ENCODE data around the gene HTATSF1.

Gene HTATSF1

GRCh38 chrX:136497556-136498052 lies at the start of gene HTATSF1:
HTATSF1 (plus strand) TSS chrX:136497592; CDS start chrX:136497685, 93 bp downstream.
- Histone ChIP-seq H3K27me3 (ENCODE audit: insufficient read depth, low read length) (no peaks in the 10 kb centered on the region), H3K9me2 (ENCODE audit: low read depth, low read length) (no peaks in the 10 kb centered on the region), H3K4me2 (ENCODE audit: low read length) (peak within 1 kb of the TSS; percentile 87), H3K4me1 (ENCODE audit: insufficient read depth, low read length, severe bottlenecking) (peaks cover 24% of the 10 kb centered on the region), H3K4me3 (ENCODE audit: low read depth, low read length, poor library complexity, severe bottlenecking) (peak within 1 kb of the TSS; percentile 94), H2AFZ (ENCODE audit: low read length) (0 out of 2 replicates have a peak within 1 kb of the TSS, but pooled peaks have one; percentile 85), H3K27ac (ENCODE audit: low read depth, low read length, poor library complexity, severe bottlenecking) (peak within 1 kb of the TSS; percentile 80), H4K20me1 (ENCODE audit: insufficient read depth, low read length) (no peaks in the 10 kb centered on the region), H3K9ac (ENCODE audit: low read length) (peak within 1 kb of the TSS; percentile 95), H3K36me3 (ENCODE audit: insufficient read depth, low read length) (peaks cover 16% of the 10 kb centered on the region), H3K79me2 (ENCODE audit: insufficient read depth, low read length) (peaks cover 12% of the 10 kb centered on the region), H3F3A (ENCODE audit: insufficient read depth, low read length) (no peaks in the 10 kb centered on the region), H3K9me3 (ENCODE audit: low read length) (no peaks in the 10 kb centered on the region)
- TF ChIP-seq, protein P1, sequence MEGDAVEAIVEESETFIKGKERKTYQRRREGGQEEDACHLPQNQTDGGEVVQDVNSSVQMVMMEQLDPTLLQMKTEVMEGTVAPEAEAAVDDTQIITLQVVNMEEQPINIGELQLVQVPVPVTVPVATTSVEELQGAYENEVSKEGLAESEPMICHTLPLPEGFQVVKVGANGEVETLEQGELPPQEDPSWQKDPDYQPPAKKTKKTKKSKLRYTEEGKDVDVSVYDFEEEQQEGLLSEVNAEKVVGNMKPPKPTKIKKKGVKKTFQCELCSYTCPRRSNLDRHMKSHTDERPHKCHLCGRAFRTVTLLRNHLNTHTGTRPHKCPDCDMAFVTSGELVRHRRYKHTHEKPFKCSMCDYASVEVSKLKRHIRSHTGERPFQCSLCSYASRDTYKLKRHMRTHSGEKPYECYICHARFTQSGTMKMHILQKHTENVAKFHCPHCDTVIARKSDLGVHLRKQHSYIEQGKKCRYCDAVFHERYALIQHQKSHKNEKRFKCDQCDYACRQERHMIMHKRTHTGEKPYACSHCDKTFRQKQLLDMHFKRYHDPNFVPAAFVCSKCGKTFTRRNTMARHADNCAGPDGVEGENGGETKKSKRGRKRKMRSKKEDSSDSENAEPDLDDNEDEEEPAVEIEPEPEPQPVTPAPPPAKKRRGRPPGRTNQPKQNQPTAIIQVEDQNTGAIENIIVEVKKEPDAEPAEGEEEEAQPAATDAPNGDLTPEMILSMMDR (IDR thresholded peaks at IDR 0.05; ENCODE audit: low read length) = no peak
- TF ChIP-seq EZH2 (IDR thresholded peaks at IDR 0.05; ENCODE audit: borderline replicate concordance, low read length) = no peak

GRCh38 chrX:136447968-136448367 lies 49.4 kb upstream of the HTATSF1 start:
- TF ChIP-seq, protein P1 (IDR thresholded peaks at IDR 0.05; ENCODE audit: low read length) = no peak
- TF ChIP-seq EZH2 (IDR thresholded peaks at IDR 0.05; ENCODE audit: borderline replicate concordance, low read length) = no peak
- Histone ChIP-seq H4K20me1 (ENCODE audit: insufficient read depth, low read length) (no peaks in the 10 kb centered on the region), H3K4me3 (ENCODE audit: low read depth, low read length, poor library complexity, severe bottlenecking) (no peak overlapping the region), H3K27me3 (ENCODE audit: insufficient read depth, low read length) (no peaks in the 10 kb centered on the region), H3F3A (ENCODE audit: insufficient read depth, low read length) (no peaks in the 10 kb centered on the region), H3K36me3 (ENCODE audit: insufficient read depth, low read length) (no peaks in the 10 kb centered on the region), H3K4me1 (ENCODE audit: insufficient read depth, low read length, severe bottlenecking) (no peaks in the 10 kb centered on the region), H3K9me2 (ENCODE audit: low read depth, low read length) (no peaks in the 10 kb centered on the region), H3K9ac (ENCODE audit: low read length) (no peak overlapping the region), H3K9me3 (ENCODE audit: low read length) (no peaks in the 10 kb centered on the region), H2AFZ (ENCODE audit: low read length) (no peak overlapping the region), H3K27ac (ENCODE audit: low read depth, low read length, poor library complexity, severe bottlenecking) (no peak overlapping the region), H3K4me2 (ENCODE audit: low read length) (no peak overlapping the region), H3K79me2 (ENCODE audit: insufficient read depth, low read length) (no peaks in the 10 kb centered on the region)

DNA sequence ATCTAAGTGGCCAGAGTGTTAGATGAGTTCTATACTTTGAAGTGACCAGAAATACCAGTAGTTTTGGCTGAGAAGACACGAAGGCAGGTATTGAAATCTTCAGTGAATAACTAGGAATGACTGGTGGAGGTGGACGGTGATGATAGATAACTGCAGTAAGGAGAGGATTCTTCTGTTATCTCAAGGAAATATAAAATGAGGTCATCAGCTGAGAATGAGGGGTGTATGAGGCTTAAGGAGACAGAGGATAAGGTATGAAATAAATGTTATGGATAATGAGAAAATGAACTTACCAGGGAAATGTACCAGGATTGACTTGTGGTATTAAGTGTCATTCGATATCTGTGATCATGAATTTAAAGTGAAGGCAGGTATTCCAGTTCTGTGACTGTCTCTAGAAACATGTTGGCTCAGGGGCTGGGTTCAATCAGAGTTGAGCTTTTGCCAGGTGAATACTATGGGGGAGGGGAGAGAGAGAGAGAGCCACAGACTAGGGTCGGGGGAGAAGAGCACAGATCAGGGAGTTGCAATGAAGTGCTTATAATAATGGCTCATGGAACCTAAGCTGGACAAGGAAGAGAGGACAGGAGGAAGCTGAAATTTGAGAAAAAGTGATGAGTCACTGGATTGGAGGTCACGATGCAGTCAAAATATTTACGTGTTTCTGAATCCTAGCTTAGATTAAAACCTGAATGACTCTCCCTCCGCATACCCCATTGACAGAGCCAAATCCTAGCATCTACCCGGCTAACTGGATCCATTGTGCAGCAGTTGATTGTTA lies 47.2 kb upstream of the HTATSF1 start:
- H2AFZ ChIP-seq (ENCODE audit: low read length) = no peak overlapping the region
- TF ChIP-seq EZH2 (IDR thresholded peaks at IDR 0.05; ENCODE audit: borderline replicate concordance, low read length) = no peak
- TF ChIP-seq, protein P1 (IDR thresholded peaks at IDR 0.05; ENCODE audit: low read length) = no peak
- H3F3A ChIP-seq (ENCODE audit: insufficient read depth, low read length) = no peaks in the 10 kb centered on the region
- no peaks in the 10 kb centered on the region for H3K4me1 ChIP-seq (ENCODE audit: insufficient read depth, low read length, severe bottlenecking)
- H3K9me3 ChIP-seq (ENCODE audit: low read length) = no peaks in the 10 kb centered on the region
- H3K4me2 ChIP-seq (ENCODE audit: low read length) = no peak overlapping the region
- no peaks in the 10 kb centered on the region for H3K79me2 ChIP-seq (ENCODE audit: insufficient read depth, low read length)
- no peak overlapping the region for H3K9ac ChIP-seq (ENCODE audit: low read length)
- H4K20me1 ChIP-seq (ENCODE audit: insufficient read depth, low read length) = no peaks in the 10 kb centered on the region
- H3K27me3 ChIP-seq (ENCODE audit: insufficient read depth, low read length) = no peaks in the 10 kb centered on the region
- no peak overlapping the region for H3K4me3 ChIP-seq (ENCODE audit: low read depth, low read length, poor library complexity, severe bottlenecking)
- H3K9me2 ChIP-seq (ENCODE audit: low read depth, low read length) = no peaks in the 10 kb centered on the region
- no peak overlapping the region for H3K27ac ChIP-seq (ENCODE audit: low read depth, low read length, poor library complexity, severe bottlenecking)
- H3K36me3 ChIP-seq (ENCODE audit: insufficient read depth, low read length) = no peaks in the 10 kb centered on the region

Measured in OCI-LY1 (cell line).